Dedifferentiated amniotic fluid mesenchymal stem cell (primary cell): ENCODE results near the gene SUPT5H.

Experiments used
- DNase-seq: peaks from one replicate; pipeline ENCODE4 v3.0.0-alpha.2; 2016; ENCODE audit errors: extremely low spot score

The SUPT5H gene

GRCh38 chr19:39520541-39521484 lies 75.4 kb downstream of the SUPT5H start:
- no peak for DNase-seq

- no peak for DNase-seq
Measured at GRCh38 chr19:39524495-39524894, 79.1 kb downstream of the SUPT5H start.

- no peak for DNase-seq
Measured at GRCh38 chr19:39525205-39525604, 79.8 kb downstream of the SUPT5H start.
